SJCRH30 (cell line): Measurements from ENCODE around the gene PLCD3. TPM values are rescaled to one million over a fixed set of nuclear protein-coding genes. Genes with fewer than 3 reads are reported as not detected.

Experiments
- DNase-seq, 2 experiments: peaks; one replicate each; pipeline ENCODE4 v3.0.0-alpha.2; 2015 to 2020
- H3K27ac ChIP-seq: fragments of 250-450 bp; sonication (Bioruptor Pico); 2 replicates; pipeline ENCODE4 v1.5.1; 2020; ENCODE audit warnings: mild to moderate bottlenecking, moderate library complexity
- H3K27me3 ChIP-seq: fragments of 250-450 bp; sonication (Bioruptor Pico); 2 replicates; pipeline ENCODE4 v1.5.1; 2020; ENCODE audit warnings: mild to moderate bottlenecking, moderate library complexity
- H3K36me3 ChIP-seq: fragments of 250-450 bp; sonication (Bioruptor Pico); 2 replicates; pipeline ENCODE4 v1.5.1; 2020; ENCODE audit warnings: mild to moderate bottlenecking, moderate library complexity
- H3K4me1 ChIP-seq: fragments of 250-450 bp; sonication (Bioruptor Pico); 2 replicates; pipeline ENCODE4 v1.5.1; 2020; ENCODE audit warnings: mild to moderate bottlenecking, moderate library complexity
- H3K4me3 ChIP-seq: fragments of 250-450 bp; sonication (Bioruptor Pico); 2 replicates; pipeline ENCODE4 v1.5.1; 2020; ENCODE audit warnings: mild to moderate bottlenecking, moderate library complexity
- H3K9me3 ChIP-seq: fragments of 250-450 bp; sonication (Bioruptor Pico); replicated peaks from 2 replicates; pipeline ENCODE4 v1.5.1; 2020; ENCODE audit warnings: mild to moderate bottlenecking, moderate library complexity
- total RNA-seq: library from RNA; depleted of rRNA; stranded (reverse); fragments of >200 nt; shearing (Covaris generic); gene quantifications from 2 replicates; pipeline ENCODE4 v1.2.3, GENCODE V29; 2014; rRNA removed

Gene PLCD3
- total RNA-seq, 1 experiment from 2014 or later = 5.8 TPM

- H3K27me3 ChIP-seq = no peaks in the 10 kb centered on the region
- peaks cover 46% of the 10 kb centered on the region for H3K36me3 ChIP-seq
- no peak overlapping the region for H3K4me3 ChIP-seq
- no peak for DNase-seq
- no peak overlapping the region for H3K27ac ChIP-seq
- no peaks in the 10 kb centered on the region for H3K4me1 ChIP-seq
- no peaks in the 10 kb centered on the region for H3K9me3 ChIP-seq
Observed at GRCh38 chr17:45070001-45070400, 62.3 kb downstream of the PLCD3 start.

GRCh38 chr17:45067637-45068036, 64.7 kb downstream of the PLCD3 start:
- no peaks in the 10 kb centered on the region for H3K27me3 ChIP-seq
- no peaks in the 10 kb centered on the region for H3K9me3 ChIP-seq
- H3K36me3 ChIP-seq = peaks cover 35% of the 10 kb centered on the region
- no peak overlapping the region for H3K4me3 ChIP-seq
- no peak overlapping the region for H3K27ac ChIP-seq
- DNase-seq = no peak
- peaks cover under 1% of the 10 kb centered on the region for H3K4me1 ChIP-seq

GRCh38 chr17:45063198-45063597, 69.1 kb downstream of the PLCD3 start:
- H3K36me3 ChIP-seq = peaks cover 11% of the 10 kb centered on the region; the same call in 1 of the 2 replicates
- no peaks in the 10 kb centered on the region for H3K27me3 ChIP-seq
- no peak overlapping the region for H3K4me3 ChIP-seq
- DNase-seq = no peak
- H3K27ac ChIP-seq = no peak overlapping the region
- peaks cover 9% of the 10 kb centered on the region for H3K4me1 ChIP-seq
- no peaks in the 10 kb centered on the region for H3K9me3 ChIP-seq

- Histone ChIP-seq H3K36me3 (no peaks in the 10 kb centered on the region), H3K4me3 (peak overlapping the region; percentile 80), H3K27me3 (no peaks in the 10 kb centered on the region), H3K27ac (peak overlapping the region; percentile 89), H3K4me1 (peaks cover 9% of the 10 kb centered on the region), H3K9me3 (no peaks in the 10 kb centered on the region)
- no peak for DNase-seq
Observed at GRCh38 chr17:45061606-45062205, 70.6 kb downstream of the PLCD3 start.

- peak within 1 kb of the TSS; percentile 89 for H3K27ac ChIP-seq
- H3K27me3 ChIP-seq = no peaks in the 10 kb centered on the region
- H3K4me1 ChIP-seq = peaks cover 9% of the 10 kb centered on the region
- no peaks in the 10 kb centered on the region for H3K36me3 ChIP-seq
- DNase-seq = peak; percentile 99 to 100
- H3K4me3 ChIP-seq = peak within 1 kb of the TSS; percentile 80
- no peaks in the 10 kb centered on the region for H3K9me3 ChIP-seq
Observed at GRCh38 chr17:45060797-45061605, 71.3 kb downstream of the PLCD3 start, which contains the start of gene NMT1. NMT1 (plus strand) TSS chr17:45061317; CDS start chr17:45061330, 13 bp downstream.

GRCh38 chr17:45060382-45060796, 71.9 kb downstream of the PLCD3 start:
- Histone ChIP-seq H3K36me3 (no peaks in the 10 kb centered on the region), H3K27ac (peak overlapping the region; percentile 89), H3K9me3 (no peaks in the 10 kb centered on the region), H3K4me1 (peaks cover 9% of the 10 kb centered on the region), H3K4me3 (peak overlapping the region; percentile 80), H3K27me3 (no peaks in the 10 kb centered on the region)
- no peak for DNase-seq

Other genes starting within 250 kb of the PLCD3 start
- 153 and 172 TPM in 2 replicates for gene EFTUD2, start 233.1 kb downstream of the PLCD3 start, total RNA-seq
- 0.14 TPM in 1 of 2 replicates, not detected in the other for gene GFAP, start 217.0 kb downstream of the PLCD3 start, total RNA-seq
- 31.0 and 36.3 TPM in 2 replicates for gene KIF18B, start 184.7 kb downstream of the PLCD3 start, total RNA-seq
- 0.08 and 0.10 TPM in 2 replicates for gene C1QL1, start 164.2 kb downstream of the PLCD3 start, total RNA-seq
- 43.3 and 45.1 TPM in 2 replicates for gene DCAKD, start 80.9 kb downstream of the PLCD3 start, total RNA-seq
- gene NMT1, start 71.2 kb downstream of the PLCD3 start, total RNA-seq = 69.9 and 72.0 TPM in 2 replicates
- gene ACBD4, start 3.2 kb upstream of the PLCD3 start, total RNA-seq = 0.33 and 0.61 TPM in 2 replicates
- gene HEXIM1, start 16.0 kb upstream of the PLCD3 start, total RNA-seq = 9.7 and 10.5 TPM in 2 replicates
- gene HEXIM2, start 29.4 kb upstream of the PLCD3 start, total RNA-seq = 6.2 and 6.3 TPM in 2 replicates
- gene FMNL1, start 89.4 kb upstream of the PLCD3 start, total RNA-seq = 0.91 and 1.1 TPM in 2 replicates
- 0.08 TPM in 1 of 2 replicates, not detected in the other for gene SPATA32, start 129.6 kb upstream of the PLCD3 start, total RNA-seq
- 3.9 and 4.7 TPM in 2 replicates for gene MAP3K14, start 184.5 kb upstream of the PLCD3 start, total RNA-seq